Natural killer cell treated with Interleukin-12 subunit alpha and Interleukin-12 subunit beta and Interleukin-15 and Interleukin-18, amount 100 ng/mL, for 72 hours (primary cell): ENCODE results near the gene LRRC4B. TPM values are rescaled to one million over a fixed set of nuclear protein-coding genes. Genes with fewer than 3 reads are reported as not detected.

Experiments
- ATAC-seq, 2 donors: fragments of 150-1000 bp; cut with Tn5 transposase in 1 of 2; sonication (Bioruptor Pico), chemical (Tn5 transposase) in 1 of 2; 2 replicates each; pipeline ENCODE4 v1.10.0; 2021
- DNase-seq: peaks from one replicate; pipeline ENCODE4 v3.0.0; 2022; ENCODE audit warnings: low spot score
- H3K27ac Mint-ChIP-seq, 2 donors: 1 replicate in 1 of 2; 2 replicates in 1 of 2; pipeline ENCODE4 v1.8.0; 2022; ENCODE audit warnings: mixed read lengths in 2 of 2, mild to moderate bottlenecking in 1 of 2, moderate library complexity in 1 of 2
- H3K27me3 Mint-ChIP-seq, 2 donors: 1 replicate in 1 of 2; 2 replicates in 1 of 2; pipeline ENCODE4 v1.8.0; 2022; ENCODE audit warnings: mixed read lengths in 2 of 2
- H3K36me3 Mint-ChIP-seq: one replicate; pipeline ENCODE4 v1.8.0; 2022; ENCODE audit warnings: mixed read lengths
- H3K4me1 Mint-ChIP-seq, 2 donors: 1 replicate in 1 of 2; 2 replicates in 1 of 2; pipeline ENCODE4 v1.8.0; 2022; ENCODE audit warnings: low read depth in 2 of 2, mixed read lengths in 2 of 2, mild to moderate bottlenecking in 1 of 2
- H3K4me3 Mint-ChIP-seq: one replicate; pipeline ENCODE4 v1.8.0; 2022; ENCODE audit warnings: mixed read lengths
- H3K9me3 Mint-ChIP-seq: 2 replicates; pipeline ENCODE4 v1.8.0; 2022; ENCODE audit warnings: mixed read lengths
- total RNA-seq, 2 donors: library from RNA; stranded (reverse); gene quantifications; one replicate each; pipeline ENCODE4 v1.2.3, GENCODE V29; 2022

The LRRC4B gene
- total RNA-seq, 2 donors from 2014 or later = not detected

- Mint-ChIP-seq H3K4me3 (no peak overlapping the region), H3K36me3 (no peaks in the 10 kb centered on the region), H3K9me3 (no peaks in the 10 kb centered on the region), H3K4me1 (peaks cover 13% of the 10 kb centered on the region in 2 donors), H3K27me3 (peaks cover 0 to 5% of the 10 kb centered on the region in 2 donors), H3K27ac (no peak overlapping the region)
- DNase-seq (no peak), ATAC-seq (no peak)
Measured at GRCh38 chr19:50494186-50495019, 73.8 kb downstream of the LRRC4B start.

DNA sequence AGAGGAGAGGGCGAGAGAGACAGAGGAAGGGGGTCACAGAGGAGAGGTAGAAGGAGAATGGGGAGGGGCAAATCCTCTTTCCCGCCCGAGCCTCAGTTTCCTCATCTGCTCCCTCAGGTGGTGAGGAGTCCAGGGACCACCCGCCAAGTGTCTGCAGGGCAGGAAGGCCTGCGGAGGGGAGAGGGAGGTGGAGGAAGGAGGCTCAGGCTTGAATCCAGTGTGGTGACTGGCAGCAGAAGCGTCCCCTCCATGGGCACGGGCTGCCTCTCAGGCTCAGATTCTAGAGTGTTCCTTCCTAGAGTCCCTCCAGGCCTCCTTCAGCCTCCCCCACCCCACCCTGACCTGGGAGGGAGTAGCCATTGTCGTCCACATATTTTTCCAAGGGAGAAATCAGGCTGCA is 75.1 kb downstream of the LRRC4B start:
- DNase-seq = no peak
- Mint-ChIP-seq H3K9me3 (no peaks in the 10 kb centered on the region), H3K4me1 (peaks cover 19 to 24% of the 10 kb centered on the region in 2 donors), H3K4me3 (no peak overlapping the region), H3K36me3 (no peaks in the 10 kb centered on the region), H3K27me3 (peaks cover 0 to 5% of the 10 kb centered on the region in 2 donors), H3K27ac (no peak overlapping the region)
- ATAC-seq = no peak

DNA sequence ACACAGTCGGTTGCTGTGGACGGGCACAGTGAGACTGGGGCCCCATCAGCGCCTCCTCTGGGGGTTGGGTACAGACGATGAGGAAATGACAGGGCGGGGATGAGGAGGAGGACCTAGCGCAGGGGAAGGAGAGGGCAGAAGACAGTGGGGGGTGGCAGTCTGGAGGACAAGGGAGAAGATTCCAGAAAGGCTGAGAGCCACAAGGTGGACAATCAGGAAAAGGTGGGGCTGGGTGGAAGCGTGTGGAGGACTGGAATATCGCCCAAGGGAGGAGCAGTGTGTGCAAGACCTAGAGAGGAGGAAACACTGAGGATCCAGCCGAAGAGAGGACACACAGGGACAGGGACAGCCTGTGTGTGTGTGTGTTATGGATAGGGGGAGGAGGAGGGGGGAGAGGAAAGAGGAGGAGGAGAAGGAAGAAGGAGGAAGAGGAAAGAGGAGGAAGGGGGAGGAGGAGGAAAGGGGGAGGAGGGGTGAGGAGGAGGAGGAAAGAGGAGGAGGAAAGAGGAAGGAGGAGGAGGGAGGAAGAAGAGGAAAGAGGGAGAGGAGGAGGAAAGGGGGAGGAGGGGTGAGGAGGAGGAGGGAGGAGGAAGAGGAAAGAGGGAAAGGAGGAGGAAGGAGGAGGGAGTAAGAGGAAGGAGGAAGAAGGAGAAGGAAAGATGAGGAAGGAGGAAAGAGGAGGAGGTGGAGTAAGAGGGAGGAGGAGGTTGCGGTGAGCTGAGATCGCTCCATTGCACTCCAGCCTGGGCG is 75.8 kb downstream of the LRRC4B start:
- H3K36me3 Mint-ChIP-seq = no peaks in the 10 kb centered on the region
- no peak overlapping the region for H3K27ac Mint-ChIP-seq
- peak overlapping the region; percentile 33 for H3K4me3 Mint-ChIP-seq
- ATAC-seq (peak; percentile 70 to 71), DNase-seq (no peak)
- peaks cover 19 to 28% of the 10 kb centered on the region in 2 donors for H3K4me1 Mint-ChIP-seq
- H3K27me3 Mint-ChIP-seq = peaks cover 0 to 5% of the 10 kb centered on the region in 2 donors
- H3K9me3 Mint-ChIP-seq = no peaks in the 10 kb centered on the region

DNA sequence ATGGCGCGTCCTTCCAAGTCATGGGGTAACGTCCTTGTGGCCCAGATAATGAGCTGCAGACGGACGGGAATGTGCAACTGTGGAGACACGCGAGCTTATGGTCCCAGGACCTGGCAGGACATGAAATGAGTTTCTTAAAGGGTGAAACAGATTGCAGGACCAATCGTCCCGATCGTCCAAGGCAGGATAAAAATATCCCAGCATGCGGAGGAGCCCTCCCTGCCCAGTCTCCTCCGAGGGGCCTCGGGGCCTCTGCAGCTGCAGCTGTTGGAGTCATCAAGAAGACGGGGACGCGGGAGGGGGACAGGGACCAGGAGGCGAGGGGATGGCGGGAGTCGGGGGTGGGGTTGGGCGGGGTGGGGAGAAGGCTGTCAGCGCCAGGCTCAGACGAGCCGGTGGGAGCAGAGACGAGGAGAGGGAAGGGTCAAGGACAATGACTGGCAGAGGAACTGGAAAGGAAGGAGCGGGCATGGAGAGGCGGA is 77.2 kb downstream of the LRRC4B start:
- DNase-seq (no peak), ATAC-seq (no peak)
- Mint-ChIP-seq H3K27ac (peak overlapping the region in 1 of 2 donors; percentile 0), H3K27me3 (peaks cover 0 to 5% of the 10 kb centered on the region in 2 donors), H3K4me1 (peaks cover 19 to 28% of the 10 kb centered on the region in 2 donors), H3K36me3 (no peaks in the 10 kb centered on the region), H3K4me3 (no peak overlapping the region), H3K9me3 (no peaks in the 10 kb centered on the region)

GRCh38 chr19:50490411-50490811 is 77.8 kb downstream of the LRRC4B start:
- H3K27me3 Mint-ChIP-seq = peaks cover 0 to 5% of the 10 kb centered on the region in 2 donors
- no peaks in the 10 kb centered on the region for H3K9me3 Mint-ChIP-seq
- no peak overlapping the region for H3K27ac Mint-ChIP-seq
- H3K36me3 Mint-ChIP-seq = no peaks in the 10 kb centered on the region
- no peak for DNase-seq
- H3K4me3 Mint-ChIP-seq = no peak overlapping the region
- peaks cover 19 to 28% of the 10 kb centered on the region in 2 donors for H3K4me1 Mint-ChIP-seq
- no peak for ATAC-seq

DNA sequence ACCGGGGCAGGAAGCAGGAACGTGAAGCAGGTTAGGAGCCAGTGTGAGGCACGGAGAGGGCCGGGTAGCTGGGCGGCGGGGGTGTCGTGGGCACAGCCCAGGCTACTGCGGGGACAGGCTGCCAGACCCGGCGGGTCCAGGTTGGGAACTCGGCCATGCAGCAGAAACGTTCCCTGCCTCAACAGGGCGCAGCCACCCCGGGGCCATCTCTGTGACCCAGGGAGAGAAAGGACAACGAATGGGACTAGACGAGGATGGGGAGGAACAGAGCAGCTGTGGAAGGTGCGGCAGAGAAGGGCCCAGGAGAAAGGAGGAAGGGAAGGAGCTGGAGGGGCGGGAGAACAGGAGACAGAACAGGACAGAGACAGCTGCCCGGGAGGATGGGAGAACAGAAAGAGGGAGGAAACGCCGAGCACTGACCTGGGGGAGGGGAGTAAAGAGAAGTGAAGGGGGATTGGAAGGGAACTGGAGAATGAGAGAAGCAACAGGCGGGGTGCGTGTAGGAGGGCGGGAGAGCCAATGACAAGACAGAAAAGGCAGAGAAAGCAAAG is 78.7 kb downstream of the LRRC4B start:
- no peak overlapping the region for H3K27ac Mint-ChIP-seq
- ATAC-seq = peak in 1 of 2 donors; percentile 37
- peaks cover 19 to 28% of the 10 kb centered on the region in 2 donors for H3K4me1 Mint-ChIP-seq
- H3K36me3 Mint-ChIP-seq = no peaks in the 10 kb centered on the region
- no peaks in the 10 kb centered on the region for H3K9me3 Mint-ChIP-seq
- DNase-seq = no peak
- H3K27me3 Mint-ChIP-seq = peaks cover 0 to 5% of the 10 kb centered on the region in 2 donors
- no peak overlapping the region for H3K4me3 Mint-ChIP-seq

GRCh38 chr19:50488389-50489194 is 79.6 kb downstream of the LRRC4B start:
- no peak overlapping the region for H3K4me3 Mint-ChIP-seq
- H3K4me1 Mint-ChIP-seq = peaks cover 19 to 28% of the 10 kb centered on the region in 2 donors
- H3K36me3 Mint-ChIP-seq = no peaks in the 10 kb centered on the region
- no peak for ATAC-seq
- H3K27ac Mint-ChIP-seq = peak overlapping the region in 1 of 2 donors; percentile 56
- DNase-seq = no peak
- peaks cover 0 to 5% of the 10 kb centered on the region in 2 donors for H3K27me3 Mint-ChIP-seq
- H3K9me3 Mint-ChIP-seq = no peaks in the 10 kb centered on the region

GRCh38 chr19:50486823-50487515 is 81.3 kb downstream of the LRRC4B start:
- peaks cover 0 to 5% of the 10 kb centered on the region in 2 donors for H3K27me3 Mint-ChIP-seq
- no peak for ATAC-seq
- H3K27ac Mint-ChIP-seq = no peak overlapping the region
- H3K9me3 Mint-ChIP-seq = no peaks in the 10 kb centered on the region
- H3K4me3 Mint-ChIP-seq = no peak overlapping the region
- peaks cover 4% of the 10 kb centered on the region for H3K36me3 Mint-ChIP-seq
- peaks cover 13 to 23% of the 10 kb centered on the region in 2 donors for H3K4me1 Mint-ChIP-seq
- DNase-seq = no peak

DNA sequence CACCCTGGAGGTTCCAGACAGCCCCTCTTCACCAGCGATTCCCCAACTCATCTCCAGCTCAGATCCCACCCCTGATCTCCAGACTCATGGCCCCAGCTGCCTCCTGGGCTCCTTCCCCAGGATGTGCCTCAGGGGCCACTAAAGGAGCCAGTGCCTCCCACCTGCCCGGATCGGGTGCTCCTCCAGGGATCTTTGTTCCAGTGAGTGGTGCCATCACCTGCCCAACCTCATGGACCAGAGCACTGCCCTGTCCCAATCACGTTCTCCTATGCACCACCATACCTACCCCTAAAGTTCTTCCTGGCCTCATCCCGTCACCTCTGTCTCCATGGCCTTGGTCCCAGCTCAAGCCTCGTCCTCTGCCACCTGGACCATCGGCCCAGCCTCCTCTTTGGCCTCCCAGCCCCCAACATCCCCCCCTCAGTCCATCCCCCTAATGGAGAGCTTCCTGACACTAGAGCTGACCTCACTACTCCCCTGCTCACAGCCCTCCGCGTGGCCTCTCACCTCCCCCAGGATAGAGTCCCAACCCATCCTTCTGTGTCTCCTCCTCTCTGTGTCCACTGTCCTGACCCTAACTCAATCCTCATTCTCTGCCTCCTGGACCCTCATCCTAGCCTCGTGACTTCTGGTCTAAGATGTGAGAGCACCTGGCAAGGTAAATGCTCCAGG is 82.8 kb downstream of the LRRC4B start:
- H3K36me3 Mint-ChIP-seq = peaks cover 4% of the 10 kb centered on the region
- H3K4me1 Mint-ChIP-seq = peaks cover 6 to 18% of the 10 kb centered on the region in 2 donors
- ATAC-seq (no peak), DNase-seq (no peak)
- H3K27ac Mint-ChIP-seq = no peak overlapping the region
- H3K27me3 Mint-ChIP-seq = no peaks in the 10 kb centered on the region
- no peaks in the 10 kb centered on the region for H3K9me3 Mint-ChIP-seq
- H3K4me3 Mint-ChIP-seq = no peak overlapping the region

GRCh38 chr19:50482916-50483315 is 85.3 kb downstream of the LRRC4B start:
- peaks cover under 1 to 7% of the 10 kb centered on the region in 2 donors for H3K4me1 Mint-ChIP-seq
- ATAC-seq (no peak), DNase-seq (no peak)
- H3K9me3 Mint-ChIP-seq = no peaks in the 10 kb centered on the region
- H3K36me3 Mint-ChIP-seq = peaks cover 4% of the 10 kb centered on the region
- no peak overlapping the region for H3K4me3 Mint-ChIP-seq
- no peak overlapping the region for H3K27ac Mint-ChIP-seq
- no peaks in the 10 kb centered on the region for H3K27me3 Mint-ChIP-seq

GRCh38 chr19:50482271-50482855 is 85.9 kb downstream of the LRRC4B start:
- no peaks in the 10 kb centered on the region for H3K27me3 Mint-ChIP-seq
- no peak for DNase-seq
- no peak overlapping the region for H3K4me3 Mint-ChIP-seq
- no peak overlapping the region for H3K27ac Mint-ChIP-seq
- H3K4me1 Mint-ChIP-seq = peaks cover 6 to 8% of the 10 kb centered on the region in 2 donors
- ATAC-seq = peak in 1 of 2 donors; percentile 25
- H3K36me3 Mint-ChIP-seq = peaks cover 7% of the 10 kb centered on the region
- H3K9me3 Mint-ChIP-seq = no peaks in the 10 kb centered on the region
